SK-N-SH treated with all-trans-retinoic acid at 6 μM for 48 hours (cell line): ENCODE results near the gene NT5C3B.

Experiments
- ATAC-seq: fragments of 200-7000 bp; cut with Tn5 transposase; 3 replicates; pipeline ENCODE4 v1.9.1; 2020; ENCODE audit warnings: mild to moderate bottlenecking, moderate library complexity
- ARNTL ChIP-seq: fragments of 450-650 bp; formaldehyde crosslinking; IDR thresholded peaks from 2 replicates; pipeline ENCODE4 v1.5.0; 2020; ENCODE audit warnings: low read depth, mild to moderate bottlenecking, moderate library complexity, borderline replicate concordance
- BACH2 ChIP-seq: fragments of 250-450 bp; sonication (Bioruptor Pico); IDR thresholded peaks from 2 replicates; pipeline ENCODE4 v1.9.0; 2021; ENCODE audit warnings: mild to moderate bottlenecking, borderline replicate concordance
- CREB5 ChIP-seq: fragments of 250-450 bp; sonication (Bioruptor Pico); IDR thresholded peaks from 2 replicates; pipeline ENCODE4 v1.5.1; 2020; ENCODE audit warnings: low read depth, mild to moderate bottlenecking, moderate library complexity
- CSRNP3 ChIP-seq: fragments of 250-450 bp; sonication (Bioruptor Pico); IDR thresholded peaks from 2 replicates; pipeline ENCODE4 v1.5.1; 2021; ENCODE audit warnings: mild to moderate bottlenecking, moderate library complexity
- GLIS3 ChIP-seq: fragments of 250-450 bp; sonication (Bioruptor Pico); IDR thresholded peaks from 2 replicates; pipeline ENCODE4 v1.5.0; 2020; ENCODE audit warnings: mild to moderate bottlenecking, moderate library complexity
- PATZ1 ChIP-seq: fragments of 250-450 bp; sonication (Bioruptor Pico); IDR thresholded peaks from 2 replicates; pipeline ENCODE4 v1.8.0; 2020; ENCODE audit warnings: mild to moderate bottlenecking, moderate library complexity, borderline replicate concordance
- POU6F1 ChIP-seq: fragments of 250-450 bp; sonication (Bioruptor Pico); IDR thresholded peaks from 2 replicates; pipeline ENCODE4 v1.8.0; 2021; ENCODE audit warnings: low read depth, mild to moderate bottlenecking, moderate library complexity, borderline replicate concordance
- PPARA ChIP-seq: fragments of 250-450 bp; sonication (Bioruptor Pico); IDR thresholded peaks from 2 replicates; pipeline ENCODE4 v1.5.0; 2020; ENCODE audit warnings: mild to moderate bottlenecking, borderline replicate concordance
- RARB ChIP-seq: fragments of 250-450 bp; sonication (Bioruptor Pico); IDR thresholded peaks from 2 replicates; pipeline ENCODE4 v1.8.0; 2021; ENCODE audit warnings: mild to moderate bottlenecking, moderate library complexity
- SNAI2 ChIP-seq: fragments of 250-450 bp; sonication (Bioruptor Pico); IDR thresholded peaks from 2 replicates; pipeline ENCODE4 v1.5.0; 2020; ENCODE audit warnings: mild to moderate bottlenecking, moderate library complexity
- TOX ChIP-seq: fragments of 250-450 bp; sonication (Bioruptor Pico); IDR thresholded peaks from 2 replicates; pipeline ENCODE4 v1.8.0; 2021; ENCODE audit warnings: mild to moderate bottlenecking, moderate library complexity, borderline replicate concordance
- ZFP3 ChIP-seq: fragments of 250-450 bp; sonication (Bioruptor Pico); IDR thresholded peaks from 2 replicates; pipeline ENCODE4 v1.5.0; 2020; ENCODE audit warnings: mild to moderate bottlenecking, moderate library complexity
- ZNF565 ChIP-seq: fragments of 450-650 bp; formaldehyde crosslinking; conservative IDR thresholded peaks from 2 replicates; pipeline ENCODE4 v1.5.0; 2020; ENCODE audit warnings: low read depth, mild to moderate bottlenecking, moderate library complexity
- ZNF8 ChIP-seq: fragments of 450-650 bp; formaldehyde crosslinking; IDR thresholded peaks from 2 replicates; pipeline ENCODE4 v1.5.0; 2020; ENCODE audit warnings: mild to moderate bottlenecking, moderate library complexity

Gene NT5C3B

GRCh38 chr17:41794540-41794975 is 41.5 kb downstream of the NT5C3B start:
- no peak for ATAC-seq
- no peak for TF ChIP-seq RARB (CRISPR knock-in tag)
- no peak for TF ChIP-seq TOX
- TF ChIP-seq ZNF8 (CRISPR knock-in tag) = no peak
- TF ChIP-seq ZNF565 (CRISPR knock-in tag) = no peak
- no peak for TF ChIP-seq ARNTL (CRISPR knock-in tag)
- TF ChIP-seq CREB5 (CRISPR knock-in tag) = no peak
- no peak for TF ChIP-seq PPARA (CRISPR knock-in tag)
- no peak for TF ChIP-seq BACH2
- no peak for TF ChIP-seq POU6F1 (CRISPR knock-in tag)
- no peak for TF ChIP-seq SNAI2 (CRISPR knock-in tag)
- TF ChIP-seq CSRNP3 (CRISPR knock-in tag) = no peak
- TF ChIP-seq, all 23 proteins: peak for 0

GRCh38 chr17:41793784-41794539 is 42.1 kb downstream of the NT5C3B start:
- ATAC-seq = no peak

More at GRCh38 chr17:41793784-41794539, 42.1 kb downstream of the NT5C3B start:
- TF ChIP-seq ZNF565 (CRISPR knock-in tag) (no peak), PATZ1 (CRISPR knock-in tag) (no peak), ZFP3 (CRISPR knock-in tag) (no peak), POU6F1 (CRISPR knock-in tag) (no peak), GLIS3 (CRISPR knock-in tag) (no peak), CREB5 (CRISPR knock-in tag) (no peak)
